HG03460 (cell line): ENCODE results near the gene RPL18.

ENCODE experiments used
- ATAC-seq: cut with Tn5 transposase; IDR thresholded peaks from one replicate; pipeline ENCODE4 v1.9.1; 2021; ENCODE audit not compliant: unreplicated experiment

RPL18 gene

DNA sequence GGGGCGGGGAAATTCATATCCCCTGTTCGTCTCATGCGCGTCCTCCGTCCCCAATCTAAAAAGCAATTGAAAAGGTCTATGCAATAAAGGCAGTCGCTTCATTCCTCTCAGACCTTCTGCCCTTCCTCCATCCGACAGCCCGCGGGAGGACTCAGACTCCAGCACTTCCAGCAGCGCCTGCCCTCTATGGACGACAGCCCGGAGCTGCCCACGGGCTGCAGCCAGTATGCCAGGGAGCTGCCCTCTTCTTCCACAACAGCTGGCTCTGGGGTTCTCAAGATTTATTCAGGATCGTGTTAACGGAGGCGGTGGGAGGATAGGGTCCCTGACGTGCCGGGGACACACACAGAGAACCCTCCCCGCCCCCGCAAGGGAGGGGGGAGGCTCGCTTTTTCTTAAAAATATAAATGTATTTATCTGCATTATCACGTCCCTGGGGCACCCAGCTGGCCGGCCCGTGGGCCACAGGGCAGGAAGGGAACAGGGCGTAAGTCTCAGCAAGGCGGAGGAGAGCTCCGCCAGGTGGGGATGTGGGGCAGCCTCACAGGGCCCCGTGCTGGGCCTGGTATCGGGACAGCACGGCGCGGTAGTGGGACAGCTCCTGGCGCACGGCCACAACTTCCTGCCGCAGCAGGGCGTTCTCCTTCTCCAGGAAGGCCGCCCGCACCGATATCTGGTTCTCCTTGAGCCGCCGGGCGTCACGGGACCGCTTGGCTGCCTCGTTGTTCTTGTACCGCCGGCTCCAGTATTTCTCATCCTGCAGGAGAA lies 11.5 kb upstream of the RPL18 start:
- ATAC-seq, result no peak

DNA sequence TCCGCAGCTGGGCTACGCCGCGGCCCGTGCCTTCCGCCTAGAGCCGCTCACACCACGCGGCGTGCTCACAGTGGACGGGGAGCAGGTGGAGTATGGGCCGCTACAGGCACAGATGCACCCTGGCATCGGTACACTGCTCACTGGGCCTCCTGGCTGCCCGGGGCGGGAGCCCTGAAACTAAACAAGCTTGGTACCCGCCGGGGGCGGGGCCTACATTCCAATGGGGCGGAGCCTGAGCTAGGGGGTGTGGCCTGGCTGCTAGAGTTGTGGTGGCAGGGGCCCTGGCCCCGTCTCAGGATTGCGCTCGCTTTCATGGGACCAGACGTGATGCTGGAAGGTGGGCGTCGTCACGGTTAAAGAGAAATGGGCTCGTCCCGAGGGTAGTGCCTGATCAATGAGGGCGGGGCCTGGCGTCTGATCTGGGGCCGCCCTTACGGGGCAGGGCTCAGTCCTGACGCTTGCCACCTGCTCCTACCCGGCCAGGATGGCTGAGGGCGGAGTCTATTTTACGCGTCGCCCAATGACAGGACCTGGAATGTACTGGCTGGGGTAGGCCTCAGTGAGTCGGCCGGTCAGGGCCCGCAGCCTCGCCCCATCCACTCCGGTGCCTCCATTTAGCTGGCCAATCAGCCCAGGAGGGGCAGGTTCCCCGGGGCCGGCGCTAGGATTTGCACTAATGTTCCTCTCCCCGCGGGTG lies 10.8 kb upstream of the RPL18 start:
- no peak for ATAC-seq

DNA sequence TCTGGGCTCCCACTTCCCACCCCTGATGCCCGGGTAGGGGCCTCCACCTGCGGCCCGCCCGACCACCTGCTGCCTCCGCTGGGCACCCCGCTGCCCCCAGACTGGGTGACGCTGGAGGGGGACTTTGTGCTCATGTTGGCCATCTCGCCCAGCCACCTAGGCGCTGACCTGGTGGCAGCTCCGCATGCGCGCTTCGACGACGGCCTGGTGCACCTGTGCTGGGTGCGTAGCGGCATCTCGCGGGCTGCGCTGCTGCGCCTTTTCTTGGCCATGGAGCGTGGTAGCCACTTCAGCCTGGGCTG lies 10.3 kb upstream of the RPL18 start:
- ATAC-seq, result no peak

DNA sequence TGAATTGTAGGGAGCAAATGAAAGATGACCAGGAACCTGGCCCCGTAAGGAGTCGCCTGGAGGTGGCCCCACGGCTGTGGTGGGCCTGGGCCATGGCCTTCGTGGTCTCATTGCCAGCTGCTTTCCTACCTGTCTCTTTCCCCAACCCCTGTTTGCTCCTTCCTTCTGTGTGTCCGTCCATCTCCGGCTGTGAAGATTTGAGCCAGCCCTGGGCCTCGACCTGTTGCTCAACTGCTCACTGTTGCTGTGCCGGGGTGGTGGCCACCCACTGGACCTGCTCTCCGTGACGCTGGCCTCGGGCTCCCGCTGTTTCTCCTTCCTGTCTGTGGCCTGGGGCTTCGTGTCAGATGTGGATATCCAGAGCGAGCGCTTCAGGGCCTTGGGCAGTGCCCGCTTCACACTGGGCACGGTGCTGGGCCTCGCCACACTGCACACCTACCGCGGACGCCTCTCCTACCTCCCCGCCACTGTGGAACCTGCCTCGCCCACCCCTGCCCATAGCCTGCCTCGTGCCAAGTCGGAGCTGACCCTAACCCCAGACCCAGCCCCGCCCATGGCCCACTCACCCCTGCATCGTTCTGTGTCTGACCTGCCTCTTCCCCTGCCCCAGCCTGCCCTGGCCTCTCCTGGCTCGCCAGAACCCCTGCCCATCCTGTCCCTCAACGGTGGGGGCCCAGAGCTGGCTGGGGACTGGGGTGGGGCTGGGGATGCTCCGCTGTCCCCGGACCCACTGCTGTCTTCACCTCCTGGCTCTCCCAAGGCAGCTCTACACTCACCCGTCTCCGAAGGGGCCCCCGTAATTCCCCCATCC lies 9.7 kb upstream of the RPL18 start:
- ATAC-seq, result no peak

DNA sequence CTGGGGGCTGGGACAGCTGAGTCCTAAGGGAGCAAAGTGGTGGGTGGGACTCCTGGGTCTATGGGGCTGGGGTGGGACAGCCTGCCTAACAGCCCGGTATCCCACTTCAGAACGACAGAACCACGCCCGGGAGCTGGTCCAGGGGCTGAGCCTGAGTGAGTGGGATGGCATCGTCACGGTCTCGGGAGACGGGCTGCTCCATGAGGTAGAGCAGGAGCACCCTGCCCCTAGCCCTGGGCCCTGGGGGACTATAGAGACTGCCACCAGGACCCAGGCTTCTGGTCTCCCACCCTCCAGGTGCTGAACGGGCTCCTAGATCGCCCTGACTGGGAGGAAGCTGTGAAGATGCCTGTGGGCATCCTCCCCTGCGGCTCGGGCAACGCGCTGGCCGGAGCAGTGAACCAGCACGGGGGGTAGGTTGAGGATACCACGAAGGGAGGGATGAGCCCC lies 8.9 kb upstream of the RPL18 start:
- ATAC-seq, result no peak

- ATAC-seq, result no peak
These were observed 8.4 kb upstream of the RPL18 start for GRCh38 chr19:48627201-48627864.

DNA sequence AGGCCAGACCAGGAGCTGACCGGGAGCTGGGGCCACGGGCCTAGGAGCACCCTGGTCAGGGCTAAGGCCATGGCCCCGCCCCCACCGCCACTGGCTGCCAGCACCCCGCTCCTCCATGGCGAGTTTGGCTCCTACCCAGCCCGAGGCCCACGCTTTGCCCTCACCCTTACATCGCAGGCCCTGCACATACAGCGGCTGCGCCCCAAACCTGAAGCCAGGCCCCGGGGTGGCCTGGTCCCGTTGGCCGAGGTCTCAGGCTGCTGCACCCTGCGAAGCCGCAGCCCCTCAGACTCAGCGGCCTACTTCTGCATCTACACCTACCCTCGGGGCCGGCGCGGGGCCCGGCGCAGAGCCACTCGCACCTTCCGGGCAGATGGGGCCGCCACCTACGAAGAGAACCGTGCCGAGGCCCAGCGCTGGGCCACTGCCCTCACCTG lies 6.9 kb upstream of the RPL18 start:
- ATAC-seq, result no peak

GRCh38 chr19:48624791-48625723 lies 6.1 kb upstream of the RPL18 start:
- ATAC-seq, result no peak

GRCh38 chr19:48624067-48624594 lies 5.2 kb upstream of the RPL18 start:
- peak; percentile 60 for ATAC-seq

GRCh38 chr19:48623556-48624066 lies 4.6 kb upstream of the RPL18 start:
- no peak for ATAC-seq

DNA sequence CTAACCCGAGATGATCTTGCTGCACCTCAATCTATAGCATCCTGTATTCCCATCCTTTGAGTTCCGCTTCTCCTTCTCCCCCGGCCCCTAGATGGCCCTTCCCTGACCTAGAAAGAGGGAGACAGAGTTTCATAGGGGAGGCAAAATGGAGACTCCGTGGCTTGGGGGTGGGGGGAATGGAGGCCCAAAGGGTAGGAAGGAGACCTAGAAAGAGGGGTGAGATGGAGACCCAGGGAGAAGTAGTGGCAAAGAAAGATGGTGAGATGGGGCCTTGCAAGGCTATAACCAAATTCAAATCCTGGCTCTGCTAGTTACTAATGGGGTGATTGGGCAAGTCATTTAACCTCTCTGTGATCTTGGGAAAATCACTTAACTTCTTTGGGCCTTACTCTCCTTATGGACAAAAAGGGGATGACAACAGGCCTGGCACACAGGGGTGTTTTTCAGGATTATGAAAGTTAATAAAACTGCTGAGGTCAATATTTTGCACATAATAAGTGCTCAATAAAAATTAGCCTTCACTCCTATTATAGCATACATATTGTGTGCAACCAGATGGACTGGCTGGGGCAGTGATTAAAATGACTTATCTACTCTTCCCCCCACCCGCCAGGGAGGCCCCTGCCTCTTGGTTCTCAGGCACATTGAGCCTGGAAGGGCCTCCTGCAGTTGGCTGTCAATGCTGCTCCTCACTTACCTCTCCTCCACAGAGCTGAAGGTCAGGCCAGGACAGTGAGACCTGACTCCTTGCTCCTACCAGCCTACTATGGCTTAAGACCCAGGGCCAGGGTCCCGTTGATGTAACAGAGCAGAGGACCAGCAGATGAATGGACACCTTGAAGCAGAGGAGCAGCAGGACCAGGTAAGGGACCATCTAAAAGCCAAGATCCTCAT lies 961 bp upstream of the RPL18 start:
- ATAC-seq, result no peak

DNA sequence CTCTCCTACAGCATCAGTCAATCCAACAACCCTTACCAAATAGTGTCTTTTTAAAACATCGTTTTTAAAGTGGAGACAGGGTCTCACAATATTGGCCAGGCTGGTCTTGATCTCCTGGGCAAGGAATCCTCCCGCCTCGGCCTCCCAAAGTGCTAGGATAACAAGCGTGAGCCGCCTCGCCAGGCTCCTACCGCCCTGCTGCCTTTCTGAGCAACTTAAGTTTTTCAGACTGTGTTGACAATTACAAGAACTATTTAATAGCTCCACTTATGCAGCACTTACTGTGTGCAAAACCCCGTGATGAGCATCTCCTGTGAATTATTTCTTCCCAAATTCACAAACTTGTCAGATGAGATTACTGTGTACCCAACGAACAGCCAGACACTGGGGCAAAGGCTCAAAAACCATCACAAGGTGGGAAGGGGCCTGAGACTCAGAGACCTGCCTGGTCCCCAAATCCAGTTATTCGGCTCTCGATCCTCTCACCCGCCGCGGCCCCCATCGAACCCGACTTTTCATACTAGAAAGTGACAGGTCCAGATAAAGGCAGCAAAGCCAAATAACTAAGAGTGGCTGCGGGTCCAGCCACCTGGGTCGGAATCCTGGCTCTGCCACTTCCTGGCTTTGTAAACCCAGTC lies 581 bp downstream of the RPL18 start:
- ATAC-seq, result no peak

DNA sequence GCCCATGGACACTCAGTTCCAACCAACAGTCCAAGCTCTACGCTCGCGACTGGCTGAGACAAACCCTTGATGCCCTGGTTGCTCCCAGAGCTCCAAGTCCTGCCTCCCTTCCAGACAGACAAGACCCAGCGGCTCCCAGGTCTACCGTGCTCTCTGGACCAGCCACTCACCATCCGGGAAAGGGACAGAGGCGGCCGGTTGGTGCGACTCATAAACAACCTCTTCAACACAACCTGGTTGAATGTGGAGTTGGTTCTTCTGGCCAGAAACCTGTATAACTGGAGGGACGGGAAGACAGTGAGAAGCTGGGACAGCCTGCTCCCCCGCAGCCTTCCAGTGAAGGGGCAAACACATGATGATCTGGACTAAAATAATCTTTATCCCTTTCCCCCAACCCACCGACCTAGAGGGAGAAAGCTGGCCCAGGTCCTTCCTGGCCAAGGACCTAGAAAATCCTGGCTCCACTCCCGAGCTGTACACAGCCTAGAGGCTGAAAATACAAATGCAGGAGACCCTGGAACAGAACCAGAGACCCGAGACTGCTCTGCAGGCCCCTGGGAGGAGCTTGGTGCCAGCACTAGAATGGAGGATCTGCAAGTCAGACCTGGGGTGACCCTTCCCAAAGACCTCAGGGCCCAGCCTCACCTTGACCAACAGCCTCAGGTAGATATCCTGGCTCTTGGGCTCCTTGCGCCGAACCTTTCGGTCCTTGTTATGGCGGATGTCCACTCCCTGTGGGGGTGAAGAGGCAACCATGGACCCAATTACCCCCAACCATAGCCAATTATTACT lies 1.6 kb downstream of the RPL18 start:
- ATAC-seq, result no peak

DNA sequence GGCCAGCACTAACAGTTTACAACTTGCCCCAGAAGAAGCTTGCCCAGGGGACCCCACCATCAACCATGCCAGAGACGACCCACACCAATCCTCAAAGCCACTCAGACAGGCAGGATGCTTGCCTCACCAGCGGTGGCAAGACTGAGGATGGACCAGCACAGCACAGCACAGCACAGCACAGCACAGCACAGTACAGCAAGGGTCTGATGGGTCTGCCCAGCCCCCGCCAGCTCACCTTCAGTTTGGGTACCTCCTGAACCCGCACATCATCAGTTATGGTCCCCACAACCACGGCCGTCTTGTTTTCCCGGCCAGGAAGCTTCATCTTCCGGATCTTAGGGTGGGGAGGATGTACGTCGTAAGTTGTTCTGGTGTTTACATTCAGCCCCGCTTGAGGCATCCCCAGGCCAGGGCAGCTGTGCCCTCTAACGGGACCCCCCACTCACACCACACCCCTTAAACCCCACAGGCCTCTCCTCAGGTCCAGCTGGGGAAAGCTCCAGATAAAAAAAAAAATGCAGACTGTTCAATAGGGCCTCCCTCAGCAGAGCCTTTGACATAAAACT lies 2.4 kb downstream of the RPL18 start:
- no peak for ATAC-seq

GRCh38 chr19:48616041-48616436 lies 2.9 kb downstream of the RPL18 start:
- ATAC-seq, result no peak

GRCh38 chr19:48615231-48616040 lies 3.5 kb downstream of the RPL18 start:
- no peak for ATAC-seq
